Loucy (cell line): ENCODE results near the gene SPAG9.

ENCODE experiments used
- H2AFZ ChIP-seq: fragments of 200-600 bp; sonication (generic); 2 replicates; pipeline ENCODE4 v1.6.0; 2016; ENCODE audit warnings: antibody characterized with exemption, mild to moderate bottlenecking, low read length, moderate library complexity
- H3F3A ChIP-seq: fragments of 200-600 bp; 2 replicates; pipeline ENCODE4 v1.6.0; 2016; ENCODE audit warnings: antibody characterized with exemption, low read depth, mild to moderate bottlenecking
- H3K27me3 ChIP-seq: fragments of 200-600 bp; sonication (generic); 2 replicates; pipeline ENCODE4 v1.6.1; 2014; ENCODE audit warnings: low read length, mild to moderate bottlenecking; ENCODE audit not compliant: insufficient read depth, poor library complexity, severe bottlenecking
- H3K36me3 ChIP-seq: fragments of 200-600 bp; sonication (generic); 2 replicates; pipeline ENCODE4 v1.6.1; 2016; ENCODE audit warnings: low read length; ENCODE audit not compliant: insufficient read depth
- H3K4me1 ChIP-seq: fragments of 200-600 bp; sonication (generic); 2 replicates; pipeline ENCODE4 v1.5.1; 2014; ENCODE audit warnings: low read length, mild to moderate bottlenecking; ENCODE audit not compliant: insufficient read depth, poor library complexity, severe bottlenecking
- H3K4me2 ChIP-seq: fragments of 200-600 bp; sonication (generic); 2 replicates; pipeline ENCODE4 v1.6.0; 2014; ENCODE audit warnings: antibody characterized with exemption, low read length, low read depth, mild to moderate bottlenecking; ENCODE audit not compliant: poor library complexity, severe bottlenecking
- H3K4me3 ChIP-seq: fragments of 200-600 bp; sonication (generic); 2 replicates; pipeline ENCODE4 v1.5.1; 2014; ENCODE audit warnings: low read length, mild to moderate bottlenecking, mixed read lengths; ENCODE audit not compliant: poor library complexity, severe bottlenecking
- H3K79me2 ChIP-seq: fragments of 200-600 bp; sonication (generic); 2 replicates; pipeline ENCODE4 v1.6.1; 2014; ENCODE audit warnings: low read length; ENCODE audit not compliant: insufficient read depth
- H3K9ac ChIP-seq: fragments of 200-600 bp; sonication (generic); 2 replicates; pipeline ENCODE4 v1.6.0; 2014; ENCODE audit warnings: mild to moderate bottlenecking, low read depth, low read length, moderate library complexity; ENCODE audit not compliant: poor library complexity, severe bottlenecking
- H3K9me2 ChIP-seq: fragments of 200-600 bp; sonication (generic); replicated peaks from 2 replicates; pipeline ENCODE4 v1.6.1; 2016; ENCODE audit warnings: low read depth, low read length, mixed read lengths
- H3K9me3 ChIP-seq: fragments of 200-600 bp; sonication (generic); 2 replicates; pipeline ENCODE4 v1.6.1; 2014; ENCODE audit warnings: mild to moderate bottlenecking, antibody characterized with exemption, low read length, low read depth; ENCODE audit not compliant: insufficient read depth
- H4K20me1 ChIP-seq: fragments of 200-600 bp; sonication (generic); 2 replicates; pipeline ENCODE4 v1.6.0; 2014; ENCODE audit warnings: antibody characterized with exemption, low read length, mild to moderate bottlenecking; ENCODE audit not compliant: insufficient read depth, poor library complexity, severe bottlenecking
- CTCF ChIP-seq: fragments of 200-600 bp; sonication (generic); conservative IDR thresholded peaks from 2 replicates; pipeline ENCODE4 v1.5.1; 2014; ENCODE audit warnings: mild to moderate bottlenecking, antibody characterized with exemption, low read length
- EZH2phosphoT487 ChIP-seq: fragments of 200-600 bp; IDR thresholded peaks from 2 replicates; pipeline ENCODE4 v1.6.1; 2018; ENCODE audit warnings: antibody characterized with exemption, mild to moderate bottlenecking, moderate library complexity, borderline replicate concordance

SPAG9 gene

GRCh38 chr17:51013322-51013721, 107.3 kb downstream of the SPAG9 start:
- H3F3A ChIP-seq: no peaks in the 10 kb centered on the region
- TF ChIP-seq EZH2phosphoT487 (no peak), CTCF (no peak)
- no peaks in the 10 kb centered on the region for H3K9me2 ChIP-seq
- H3K27me3 ChIP-seq: no peaks in the 10 kb centered on the region
- peaks cover 45% of the 10 kb centered on the region for H3K36me3 ChIP-seq
- no peaks in the 10 kb centered on the region for H3K9me3 ChIP-seq
- H3K4me2 ChIP-seq: no peak overlapping the region
- H2AFZ ChIP-seq: no peak overlapping the region
- H3K4me3 ChIP-seq: no peak overlapping the region
- no peaks in the 10 kb centered on the region for H4K20me1 ChIP-seq
- H3K4me1 ChIP-seq: no peaks in the 10 kb centered on the region
- H3K79me2 ChIP-seq: no peaks in the 10 kb centered on the region
- no peak overlapping the region for H3K9ac ChIP-seq

GRCh38 chr17:51012538-51012937, 108.1 kb downstream of the SPAG9 start:
- H3K9ac ChIP-seq: no peak overlapping the region
- no peaks in the 10 kb centered on the region for H3K9me3 ChIP-seq
- H3K4me1 ChIP-seq: no peaks in the 10 kb centered on the region
- H3K36me3 ChIP-seq: peaks cover 44% of the 10 kb centered on the region
- H3K9me2 ChIP-seq: no peaks in the 10 kb centered on the region
- H3K4me2 ChIP-seq: no peak overlapping the region
- H2AFZ ChIP-seq: no peak overlapping the region
- TF ChIP-seq CTCF (no peak), EZH2phosphoT487 (no peak)
- H3K27me3 ChIP-seq: no peaks in the 10 kb centered on the region
- no peaks in the 10 kb centered on the region for H4K20me1 ChIP-seq
- no peak overlapping the region for H3K4me3 ChIP-seq
- no peaks in the 10 kb centered on the region for H3K79me2 ChIP-seq
- H3F3A ChIP-seq: no peaks in the 10 kb centered on the region

- H3F3A ChIP-seq: no peaks in the 10 kb centered on the region
- no peaks in the 10 kb centered on the region for H3K9me3 ChIP-seq
- no peaks in the 10 kb centered on the region for H3K4me1 ChIP-seq
- no peak overlapping the region for H3K4me3 ChIP-seq
- H3K4me2 ChIP-seq: no peak overlapping the region
- no peak overlapping the region for H2AFZ ChIP-seq
- no peaks in the 10 kb centered on the region for H3K27me3 ChIP-seq
- H3K79me2 ChIP-seq: no peaks in the 10 kb centered on the region
- H3K9me2 ChIP-seq: no peaks in the 10 kb centered on the region
- H3K9ac ChIP-seq: no peak overlapping the region
- peaks cover 43% of the 10 kb centered on the region; the same call in 1 of the 2 replicates for H3K36me3 ChIP-seq
- no peak for TF ChIP-seq CTCF
- no peak for TF ChIP-seq EZH2phosphoT487
- no peaks in the 10 kb centered on the region for H4K20me1 ChIP-seq
These were observed 110.4 kb downstream of the SPAG9 start for GRCh38 chr17:51010173-51010675.
